Osteoblast (primary cell): ENCODE data around the gene CCDC198. TPM values are rescaled to one million over a fixed set of nuclear protein-coding genes. Genes with fewer than 3 reads are reported as not detected.

Source experiments
- DNase-seq: peaks from one replicate; pipeline ENCODE4 v3.0.0; 2011; ENCODE audit warnings: low spot score, mixed read lengths; ENCODE audit not compliant: insufficient read length; ENCODE audit errors: missing footprints
- H2AFZ ChIP-seq: 2 replicates; pipeline ENCODE4 v1.6.0; 2011; ENCODE audit warnings: mild to moderate bottlenecking, low read length
- H3K27ac ChIP-seq: 2 replicates; pipeline ENCODE4 v1.5.1; 2011; ENCODE audit warnings: mild to moderate bottlenecking, low read depth, low read length, moderate library complexity
- H3K27me3 ChIP-seq: 2 replicates; pipeline ENCODE4 v1.6.0; 2012; ENCODE audit warnings: mild to moderate bottlenecking, control low read depth, inconsistent platforms, low read length, moderate library complexity; ENCODE audit not compliant: insufficient read depth
- H3K36me3 ChIP-seq: 2 replicates; pipeline ENCODE4 v1.5.1; 2011; ENCODE audit warnings: mild to moderate bottlenecking, low read length, control low read depth, moderate library complexity; ENCODE audit not compliant: insufficient read depth
- H3K4me1 ChIP-seq: 2 replicates; pipeline ENCODE4 v1.5.1; 2011; ENCODE audit warnings: mild to moderate bottlenecking, low read length, control low read depth, moderate library complexity; ENCODE audit not compliant: insufficient read depth
- H3K4me2 ChIP-seq: 2 replicates; pipeline ENCODE4 v1.6.0; 2011; ENCODE audit warnings: mild to moderate bottlenecking, low read length; ENCODE audit not compliant: insufficient read depth
- H3K4me3 ChIP-seq: fragments of 200-600 bp; sonication (generic); 3 replicates; pipeline ENCODE4 v1.5.1; 2012; ENCODE audit warnings: mild to moderate bottlenecking, low read length, inconsistent platforms; ENCODE audit not compliant: insufficient read depth
- H3K79me2 ChIP-seq: 2 replicates; pipeline ENCODE4 v1.6.0; 2012; ENCODE audit warnings: mild to moderate bottlenecking, low read length, control low read depth, inconsistent platforms; ENCODE audit not compliant: insufficient read depth
- H3K9me3 ChIP-seq: 2 replicates; pipeline ENCODE4 v1.5.1; 2011; ENCODE audit warnings: low read depth, low read length, control low read depth
- H4K20me1 ChIP-seq: 2 replicates; pipeline ENCODE4 v1.6.0; 2012; ENCODE audit warnings: mild to moderate bottlenecking, low read length, control low read depth; ENCODE audit not compliant: insufficient read depth
- CTCF ChIP-seq: IDR thresholded peaks from 2 replicates; pipeline ENCODE4 v1.5.1; 2011; ENCODE audit warnings: mild to moderate bottlenecking, low read depth, low read length, moderate library complexity; ENCODE audit errors: extremely low read depth
- total RNA-seq: library from RNA; depleted of rRNA; stranded (reverse); fragments of >200 nt; gene quantifications from 2 replicates; pipeline ENCODE4 v1.2.3, GENCODE V29; 2012

The CCDC198 gene
- total RNA-seq, 1 donor, result not detected

DNA sequence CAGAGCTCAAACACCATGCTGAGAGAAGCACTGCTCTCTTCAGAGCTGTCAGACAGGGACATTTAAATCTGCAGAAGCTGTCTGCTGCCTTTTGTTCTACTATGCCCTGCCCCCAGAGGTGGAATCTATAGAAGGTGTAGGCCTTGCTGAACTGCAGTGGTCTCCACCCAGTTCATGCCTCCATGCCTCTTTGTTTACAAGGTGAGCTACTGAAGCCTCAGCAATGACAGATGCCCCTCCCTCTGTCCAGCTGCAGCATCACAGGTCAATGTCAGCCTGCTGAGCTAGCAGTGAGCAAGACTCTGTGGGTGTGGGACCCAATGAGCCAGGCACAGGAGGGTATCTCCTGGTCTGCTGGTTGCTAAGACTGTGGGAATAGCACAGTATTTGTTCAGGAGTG, 25.4 kb upstream of the CCDC198 start:
- Histone ChIP-seq H3K79me2 (no peaks in the 10 kb centered on the region), H3K4me1 (no peaks in the 10 kb centered on the region), H4K20me1 (no peaks in the 10 kb centered on the region), H3K36me3 (no peaks in the 10 kb centered on the region), H3K27ac (no peak overlapping the region), H3K4me2 (no peak overlapping the region), H3K27me3 (no peaks in the 10 kb centered on the region), H3K9me3 (no peaks in the 10 kb centered on the region), H3K4me3 (no peak overlapping the region), H2AFZ (no peak overlapping the region)
- DNase-seq, result no peak
- TF ChIP-seq CTCF, result no peak

- H3K27me3 ChIP-seq, result no peaks in the 10 kb centered on the region
- no peak overlapping the region for H3K27ac ChIP-seq
- H3K4me3 ChIP-seq, result no peak overlapping the region
- H3K36me3 ChIP-seq, result no peaks in the 10 kb centered on the region
- no peaks in the 10 kb centered on the region for H4K20me1 ChIP-seq
- no peak overlapping the region for H2AFZ ChIP-seq
- no peaks in the 10 kb centered on the region for H3K4me1 ChIP-seq
- no peaks in the 10 kb centered on the region for H3K9me3 ChIP-seq
- no peak overlapping the region for H3K4me2 ChIP-seq
- no peak for DNase-seq
- no peaks in the 10 kb centered on the region for H3K79me2 ChIP-seq
- TF ChIP-seq CTCF, result no peak
Measured at GRCh38 chr14:57512220-57512619, 18.6 kb upstream of the CCDC198 start.

- no peak for TF ChIP-seq CTCF
- H3K4me1 ChIP-seq, result no peaks in the 10 kb centered on the region
- H4K20me1 ChIP-seq, result no peaks in the 10 kb centered on the region
- DNase-seq, result no peak
- no peaks in the 10 kb centered on the region for H3K36me3 ChIP-seq
- no peak overlapping the region for H3K4me3 ChIP-seq
- H3K4me2 ChIP-seq, result no peak overlapping the region
- H3K79me2 ChIP-seq, result no peaks in the 10 kb centered on the region
- H3K27me3 ChIP-seq, result no peaks in the 10 kb centered on the region
- no peak overlapping the region for H2AFZ ChIP-seq
- no peaks in the 10 kb centered on the region for H3K9me3 ChIP-seq
- H3K27ac ChIP-seq, result no peak overlapping the region
Measured at GRCh38 chr14:57508756-57509155, 15.1 kb upstream of the CCDC198 start.

GRCh38 chr14:57502586-57503254, 9.1 kb upstream of the CCDC198 start:
- no peak for TF ChIP-seq CTCF
- Histone ChIP-seq H3K36me3 (no peaks in the 10 kb centered on the region), H3K4me1 (no peaks in the 10 kb centered on the region), H3K27me3 (no peaks in the 10 kb centered on the region), H3K27ac (no peak overlapping the region), H3K4me2 (no peak overlapping the region), H3K9me3 (no peaks in the 10 kb centered on the region), H4K20me1 (no peaks in the 10 kb centered on the region), H3K4me3 (no peak overlapping the region), H3K79me2 (no peaks in the 10 kb centered on the region), H2AFZ (no peak overlapping the region)
- peak; percentile 15 for DNase-seq
